H1 (cell line): ENCODE results near the gene PELO. TPM values are rescaled to one million over a fixed set of nuclear protein-coding genes. Genes with fewer than 3 reads are reported as not detected.

Source experiments
- CTCF ChIA-PET: fragments of 300-600 bp; sonication (Branson Sonifier 250); formaldehyde crosslinking; loops from one replicate; lab custom pipeline; 2021; ENCODE audit not compliant: partially characterized antibody; lab: Charles Lee
- POLR2A ChIA-PET: fragments of 300-600 bp; sonication (Branson Sonifier 250); formaldehyde crosslinking; loops from one replicate; lab custom pipeline; 2021; ENCODE audit warnings: inconsistent platforms; ENCODE audit not compliant: partially characterized antibody; lab: Charles Lee
- DNase-seq, 2 experiments: peaks; one replicate each; pipeline versions ENCODE4 v3.0.0 to v3.0.0-alpha.2; 2010 to 2022; ENCODE audit warnings: low spot score in 2 of 2, low read depth in 1 of 2, mixed read lengths in 1 of 2
- FAIRE-seq: peaks from 2 replicates; lab custom pipeline; 2011; peaks lifted over from hg19 to GRCh38; lab: Jason Lieb, UNC
- H2AFZ ChIP-seq: 2 replicates; pipeline ENCODE4 v1.8.1; 2012; ENCODE audit warnings: low read length, inconsistent platforms
- H2AK5ac ChIP-seq: 2 replicates; pipeline ENCODE4 v1.6.1; 2013; ENCODE audit warnings: low read depth, low read length
- H2BK120ac ChIP-seq: replicated peaks from 2 replicates; pipeline ENCODE3; 2013; ENCODE audit warnings: low read depth, low read length, inconsistent platforms
- H2BK12ac ChIP-seq: 2 replicates; pipeline ENCODE4 v1.6.1; 2013; ENCODE audit warnings: low read depth, low read length
- H2BK15ac ChIP-seq: 2 replicates; pipeline ENCODE4 v1.6.1; 2013; ENCODE audit warnings: low read length
- H2BK20ac ChIP-seq: 2 replicates; pipeline ENCODE4 v1.6.1; 2013; ENCODE audit warnings: low read length
- H2BK5ac ChIP-seq: 2 replicates; pipeline ENCODE4 v1.6.1; 2013; ENCODE audit warnings: low read depth, low read length
- H3K14ac ChIP-seq: 2 replicates; pipeline ENCODE4 v1.6.1; 2013; ENCODE audit warnings: inconsistent platforms; ENCODE audit not compliant: insufficient read length
- H3K18ac ChIP-seq: 2 replicates; pipeline ENCODE4 v1.6.1; 2013; ENCODE audit warnings: low read length; ENCODE audit errors: extremely low read depth
- H3K23ac ChIP-seq: 2 replicates; pipeline ENCODE4 v1.6.1; 2013; ENCODE audit warnings: inconsistent platforms; ENCODE audit not compliant: insufficient read length
- H3K23me2 ChIP-seq: 2 replicates; pipeline ENCODE4 v1.6.1; 2013; ENCODE audit warnings: low read depth, low read length
- H3K27ac ChIP-seq: 2 replicates; pipeline ENCODE4 v1.6.1; 2011; ENCODE audit warnings: low read depth, low read length, inconsistent platforms
- H3K27me3 ChIP-seq, 4 experiments: replicated peaks in 1 of 4; 1 replicate in 1 of 4; 2 replicates in 3 of 4; pipeline versions ENCODE4 v1.6.1 to v1.8.1; 2011 to 2013; ENCODE audit warnings: low read length in 3 of 4, mild to moderate bottlenecking in 3 of 4, inconsistent platforms in 2 of 4, mixed read lengths in 2 of 4, moderate library complexity in 1 of 4; ENCODE audit not compliant: control insufficient read depth in 3 of 4, insufficient read depth in 3 of 4; ENCODE audit errors: extremely low read depth in 1 of 4
- H3K36me3 ChIP-seq, 4 experiments: 2 replicates each; pipeline versions ENCODE4 v1.6.1 to v1.8.1; 2011 to 2013; ENCODE audit warnings: mild to moderate bottlenecking in 4 of 4, low read length in 3 of 4, moderate library complexity in 2 of 4, control low read depth in 1 of 4, inconsistent platforms in 1 of 4; ENCODE audit not compliant: insufficient read depth in 4 of 4, control insufficient read depth in 2 of 4
- H3K4ac ChIP-seq: replicated peaks from 2 replicates; pipeline ENCODE3; 2013; ENCODE audit warnings: low read length, low read depth, mixed read lengths, inconsistent platforms; ENCODE audit not compliant: insufficient read length
- H3K4me1 ChIP-seq, 4 experiments: replicated peaks in 1 of 4; 1 replicate in 1 of 4; 2 replicates in 3 of 4; pipeline versions ENCODE4 v1.6.1 to v1.8.1; 2011 to 2013; ENCODE audit warnings: low read length in 3 of 4, inconsistent platforms in 2 of 4, mixed read lengths in 1 of 4; ENCODE audit not compliant: insufficient read depth in 4 of 4, control insufficient read depth in 3 of 4
- H3K4me2 ChIP-seq, 2 experiments: 2 replicates each; pipeline versions ENCODE4 v1.6.1 to v1.8.1; 2011 to 2013; ENCODE audit warnings: low read depth in 2 of 2, low read length in 2 of 2, control low read depth in 1 of 2, inconsistent platforms in 1 of 2, mild to moderate bottlenecking in 1 of 2; ENCODE audit not compliant: insufficient read depth in 1 of 2
- H3K4me3 ChIP-seq, 4 experiments: fragments of 200-600, 300-600 bp in 1 of 4; sonication (generic), shearing (Covaris generic), sonication (Bioruptor Twin) in 1 of 4; 2 replicates each; pipeline versions ENCODE4 v1.5.1 to v1.8.1; 2011 to 2016; ENCODE audit warnings: low read length in 4 of 4, low read depth in 3 of 4, control low read depth in 2 of 4, inconsistent platforms in 2 of 4, mild to moderate bottlenecking in 2 of 4, mixed read lengths in 1 of 4, moderate library complexity in 1 of 4; ENCODE audit not compliant: insufficient read depth in 2 of 4; ENCODE audit errors: extremely low read depth in 1 of 4
- H3K56ac ChIP-seq: replicated peaks from 2 replicates; pipeline ENCODE3; 2013; ENCODE audit warnings: low read depth, mild to moderate bottlenecking, mixed read lengths, low read length, inconsistent platforms; ENCODE audit not compliant: insufficient read length
- H3K79me1 ChIP-seq: 2 replicates; pipeline ENCODE4 v1.6.1; 2013; ENCODE audit warnings: low read depth, low read length, control low read depth
- H3K79me2 ChIP-seq, 2 experiments: 2 replicates each; pipeline versions ENCODE4 v1.6.1 to v1.8.1; 2012 to 2013; ENCODE audit warnings: low read length in 2 of 2, mild to moderate bottlenecking in 2 of 2, inconsistent platforms in 1 of 2; ENCODE audit not compliant: insufficient read depth in 2 of 2, control insufficient read depth in 1 of 2
- H3K9ac ChIP-seq, 4 experiments: replicated peaks in 1 of 4; 1 replicate in 1 of 4; 2 replicates in 3 of 4; pipeline versions ENCODE4 v1.6.1 to v1.8.1; 2011 to 2013; ENCODE audit warnings: low read depth in 3 of 4, low read length in 3 of 4, control low read depth in 2 of 4, mild to moderate bottlenecking in 2 of 4, moderate library complexity in 2 of 4, inconsistent platforms in 1 of 4; ENCODE audit errors: extremely low read depth in 1 of 4
- H3K9me3 ChIP-seq, 2 experiments: 2 replicates each; pipeline versions ENCODE4 v1.6.1 to v1.8.1; 2012 to 2013; ENCODE audit warnings: mild to moderate bottlenecking in 2 of 2, moderate library complexity in 2 of 2, control low read depth in 1 of 2, inconsistent platforms in 1 of 2, low read depth in 1 of 2, low read length in 1 of 2, mixed read lengths in 1 of 2; ENCODE audit not compliant: insufficient read depth in 2 of 2
- H4K20me1 ChIP-seq, 2 experiments: replicated peaks in 1 of 2; 2 replicates each; pipeline versions ENCODE3 to v1.8.1; 2011 to 2013; ENCODE audit warnings: inconsistent platforms in 2 of 2, low read length in 2 of 2, mild to moderate bottlenecking in 1 of 2; ENCODE audit not compliant: insufficient read depth in 2 of 2, control insufficient read depth in 1 of 2
- H4K5ac ChIP-seq: 2 replicates; pipeline ENCODE4 v1.6.1; 2013; ENCODE audit warnings: low read length, low read depth, mixed read lengths, inconsistent platforms; ENCODE audit not compliant: insufficient read length
- H4K8ac ChIP-seq: 2 replicates; pipeline ENCODE4 v1.8.0; 2013; ENCODE audit warnings: mild to moderate bottlenecking, moderate library complexity, low read length, inconsistent platforms; ENCODE audit not compliant: insufficient read depth; ENCODE audit errors: extremely low read depth
- H4K91ac ChIP-seq: replicated peaks from 2 replicates; pipeline ENCODE3; 2013; ENCODE audit warnings: low read length, mixed read lengths, inconsistent platforms; ENCODE audit not compliant: insufficient read length
- KDM5A ChIP-seq: fragments of 200-600 bp; IDR thresholded peaks from 2 replicates; pipeline ENCODE4 v1.7.1; 2012; ENCODE audit warnings: mild to moderate bottlenecking, low read length, inconsistent platforms, mixed read lengths
- SAP30 ChIP-seq: fragments of 300-600 bp; sonication (generic); IDR thresholded peaks from 2 replicates; pipeline ENCODE4 v1.7.1; 2012; ENCODE audit warnings: low read length, moderate library complexity, mild to moderate bottlenecking, inconsistent platforms; ENCODE audit not compliant: insufficient read depth, insufficient replicate concordance
- SIX5 ChIP-seq: IDR thresholded peaks from 2 replicates; pipeline ENCODE4 v1.6.1; 2011; ENCODE audit warnings: mild to moderate bottlenecking, low read depth, low read length
- WGBS, 2 experiments: shearing (Covaris generic) in 1 of 2; methylation state at CpG; one replicate each; pipeline versions ENCODE4 v1.1.6 to v1.1.7; 2013 to 2015; ENCODE audit warnings: low lambda C conversion rate in 2 of 2, mixed read lengths in 2 of 2, inconsistent platforms in 1 of 2, low coverage in 1 of 2, missing lambda C conversion rate in 1 of 2; ENCODE audit not compliant: insufficient replicate concordance in 2 of 2, insufficient coverage in 1 of 2, insufficient read length in 1 of 2; ENCODE audit errors: extremely low coverage in 1 of 2, missing lambda C conversion rate in 1 of 2; 5-methylcytosine and 5-hydroxymethylcytosine counted together
- polyA plus RNA-seq, 7 experiments: library from polyadenylated mRNA; depleted of rRNA in 3 of 7; stranded (reverse) in 5 of 7; unstranded in 2 of 7; fragments of >200 nt in 5 of 7; fragments of 200-250 nt in 2 of 7; gene quantifications; 1 replicate in 5 of 7; 2 replicates in 1 of 7; 4 replicates in 1 of 7; pipeline versions ENCODE4 v1.2.1 to v1.2.3, GENCODE V29; 2011 to 2013; ENCODE audit warnings: missing spikeins in 2 of 7, mixed read lengths in 2 of 7
- total RNA-seq: library from RNA; stranded (reverse); fragmentation: NEBNext Ultra II Directional; extraction: Animal tissue kit (Norgen Biotek cat#: 25700); gene quantifications from 2 replicates; pipeline ENCODE4 v1.2.1, GENCODE V29; 2021

The PELO gene
- total and polyA plus RNA-seq, 2 of the 8 experiments (the other 6 are each of a cell fraction or from before 2014, with no cell fraction given), result 10.8 to 18.5 TPM

GRCh38 chr5:52740007-52740406 lies 47.7 kb upstream of the PELO start:
- H2BK12ac ChIP-seq, result no peak overlapping the region
- no peaks in the 10 kb centered on the region for H3K79me2 ChIP-seq
- H3K4me3 ChIP-seq, result no peak overlapping the region
- no peak for DNase-seq
- no peaks in the 10 kb centered on the region for H3K27me3 ChIP-seq
- H3K14ac ChIP-seq, result no peak overlapping the region
- H3K4ac ChIP-seq, result no peak overlapping the region
- H2AK5ac ChIP-seq, result no peak overlapping the region
- H3K18ac ChIP-seq, result no peak overlapping the region
- TF ChIP-seq SAP30 (no peak), KDM5A (no peak), SIX5 (no peak)
- no peaks in the 10 kb centered on the region for H3K4me1 ChIP-seq
- H3K56ac ChIP-seq, result no peak overlapping the region
- H4K20me1 ChIP-seq, result no peaks in the 10 kb centered on the region
- no peaks in the 10 kb centered on the region for H3K9me3 ChIP-seq
- H2BK5ac ChIP-seq, result no peak overlapping the region
- no peak overlapping the region for H4K5ac ChIP-seq
- H4K91ac ChIP-seq, result no peak overlapping the region
- ChIA-PET CTCF (interaction anchor here (1.5 kb wide), 1 partner anchor 18 kb away, joined by 3 read pairs; no protein-coding TSS in a partner anchor), POLR2A (no interaction called here)
- H4K8ac ChIP-seq, result no peak overlapping the region
- H2BK20ac ChIP-seq, result no peak overlapping the region
- H2AFZ ChIP-seq, result no peak overlapping the region
- no peaks in the 10 kb centered on the region for H3K79me1 ChIP-seq
- H3K27ac ChIP-seq, result no peak overlapping the region
- no peaks in the 10 kb centered on the region for H3K23me2 ChIP-seq
- 85% methylated on average over 2 of the region's 2 CpGs; no CpG with 5 or more reads in 1 of the 2 experiments for WGBS, 2 experiments
- no peak for FAIRE-seq
- H3K4me2 ChIP-seq, result no peak overlapping the region
- no peaks in the 10 kb centered on the region for H3K36me3 ChIP-seq
- no peak overlapping the region for H3K23ac ChIP-seq
- H2BK120ac ChIP-seq, result no peak overlapping the region
- H3K9ac ChIP-seq, result no peak overlapping the region
- no peak overlapping the region for H2BK15ac ChIP-seq
